Mammary epithelial cell (primary cell): ENCODE results near the gene WNK1.

Source experiments
- CTCF ChIP-seq, 2 donors: IDR thresholded peaks in 1 of 2; conservative IDR thresholded peaks in 1 of 2; 2 replicates each; pipeline ENCODE4 v1.5.1; 2011 to 2012; ENCODE audit warnings: inconsistent platforms in 2 of 2, low read length in 2 of 2, mild to moderate bottlenecking in 2 of 2, control low read depth in 1 of 2, low read depth in 1 of 2; ENCODE audit not compliant: insufficient read depth in 1 of 2; ENCODE audit errors: extremely low read depth in 1 of 2
- EZH2 ChIP-seq: IDR thresholded peaks from 2 replicates; pipeline ENCODE4 v1.6.1; 2012; ENCODE audit warnings: low read length, inconsistent platforms, borderline replicate concordance

- TF ChIP-seq CTCF (conservative IDR thresholded peaks at IDR 0.05 in 1 of 2, IDR thresholded peaks at IDR 0.05 in 1 of 2; ENCODE audit: extremely low read depth in 1 of 2, insufficient read depth in 1 of 2, low read depth in 1 of 2, low read length in 2 of 2) (no peak), EZH2 (no peak)
These were observed 105.2 kb downstream of the WNK1 start for GRCh38 chr12:857611-858010.
